ENCODE data around the gene ETV5. TPM values are rescaled to one million over a fixed set of nuclear protein-coding genes. Genes with fewer than 3 reads are reported as not detected.

The ETV5 gene
- total RNA-seq, 4 donors from 2014 or later, result 2.0 to 39.8 (median 13.8) TPM

DNA sequence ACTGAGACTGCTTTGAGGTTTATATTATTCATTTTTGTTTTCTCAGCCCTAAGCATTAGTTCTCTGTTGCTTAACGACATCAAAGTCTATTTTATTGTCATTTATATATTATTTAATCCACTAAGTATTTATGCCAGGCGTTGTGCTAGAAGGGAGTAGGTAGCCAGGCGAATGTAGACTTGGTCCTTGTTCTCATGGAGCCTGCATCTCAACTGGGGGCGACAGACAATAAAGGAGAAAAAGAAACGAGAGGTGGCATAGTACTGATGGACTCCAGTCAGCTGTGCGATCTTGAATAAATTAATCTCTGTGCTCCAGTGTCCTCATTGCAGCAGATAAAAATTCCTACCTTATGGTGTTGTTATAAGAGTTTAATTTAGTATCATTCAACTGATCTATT is 49.7 kb downstream of the ETV5 start:
- H3K36me3 ChIP-seq, result no peaks in the 10 kb centered on the region
- H3K9me3 ChIP-seq, result no peaks in the 10 kb centered on the region
- H3K4me1 ChIP-seq, result no peaks in the 10 kb centered on the region
- H3K27ac ChIP-seq, result no peak overlapping the region
- TF ChIP-seq, protein P1, sequence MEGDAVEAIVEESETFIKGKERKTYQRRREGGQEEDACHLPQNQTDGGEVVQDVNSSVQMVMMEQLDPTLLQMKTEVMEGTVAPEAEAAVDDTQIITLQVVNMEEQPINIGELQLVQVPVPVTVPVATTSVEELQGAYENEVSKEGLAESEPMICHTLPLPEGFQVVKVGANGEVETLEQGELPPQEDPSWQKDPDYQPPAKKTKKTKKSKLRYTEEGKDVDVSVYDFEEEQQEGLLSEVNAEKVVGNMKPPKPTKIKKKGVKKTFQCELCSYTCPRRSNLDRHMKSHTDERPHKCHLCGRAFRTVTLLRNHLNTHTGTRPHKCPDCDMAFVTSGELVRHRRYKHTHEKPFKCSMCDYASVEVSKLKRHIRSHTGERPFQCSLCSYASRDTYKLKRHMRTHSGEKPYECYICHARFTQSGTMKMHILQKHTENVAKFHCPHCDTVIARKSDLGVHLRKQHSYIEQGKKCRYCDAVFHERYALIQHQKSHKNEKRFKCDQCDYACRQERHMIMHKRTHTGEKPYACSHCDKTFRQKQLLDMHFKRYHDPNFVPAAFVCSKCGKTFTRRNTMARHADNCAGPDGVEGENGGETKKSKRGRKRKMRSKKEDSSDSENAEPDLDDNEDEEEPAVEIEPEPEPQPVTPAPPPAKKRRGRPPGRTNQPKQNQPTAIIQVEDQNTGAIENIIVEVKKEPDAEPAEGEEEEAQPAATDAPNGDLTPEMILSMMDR (IDR thresholded peaks at IDR 0.05), result no peak
- no peak for TF ChIP-seq POLR2A (IDR thresholded peaks at IDR 0.05)
- H3K4me3 ChIP-seq, result no peak overlapping the region
- intact Hi-C loops (cut with DNase I; ENCODE audit: low total_unique reads), result no loop called here
- no peak for DNase-seq
- H3K27me3 ChIP-seq, result no peaks in the 10 kb centered on the region

- H3K27ac ChIP-seq, result no peak overlapping the region
- no peaks in the 10 kb centered on the region for H3K27me3 ChIP-seq
- DNase-seq, result no peak
- no peaks in the 10 kb centered on the region for H3K36me3 ChIP-seq
- TF ChIP-seq POLR2A (IDR thresholded peaks at IDR 0.05), result no peak
- TF ChIP-seq, protein P1 (IDR thresholded peaks at IDR 0.05), result no peak
- intact Hi-C loops (cut with DNase I; ENCODE audit: low total_unique reads), result no loop called here
- no peaks in the 10 kb centered on the region for H3K4me1 ChIP-seq
- no peak overlapping the region for H3K4me3 ChIP-seq
- no peaks in the 10 kb centered on the region for H3K9me3 ChIP-seq
These were observed 50.7 kb downstream of the ETV5 start for GRCh38 chr3:186058225-186058624.

- no peaks in the 10 kb centered on the region for H3K9me3 ChIP-seq
- no peak overlapping the region for H3K4me3 ChIP-seq
- no peak for TF ChIP-seq POLR2A (IDR thresholded peaks at IDR 0.05)
- TF ChIP-seq, protein P1 (IDR thresholded peaks at IDR 0.05), result no peak
- no peaks in the 10 kb centered on the region for H3K27me3 ChIP-seq
- intact Hi-C loops (cut with DNase I; ENCODE audit: low total_unique reads), result no loop called here
- no peak for DNase-seq
- H3K36me3 ChIP-seq, result no peaks in the 10 kb centered on the region
- H3K4me1 ChIP-seq, result no peaks in the 10 kb centered on the region
- no peak overlapping the region for H3K27ac ChIP-seq
These were observed 51.3 kb downstream of the ETV5 start for GRCh38 chr3:186057594-186057993.

DNA sequence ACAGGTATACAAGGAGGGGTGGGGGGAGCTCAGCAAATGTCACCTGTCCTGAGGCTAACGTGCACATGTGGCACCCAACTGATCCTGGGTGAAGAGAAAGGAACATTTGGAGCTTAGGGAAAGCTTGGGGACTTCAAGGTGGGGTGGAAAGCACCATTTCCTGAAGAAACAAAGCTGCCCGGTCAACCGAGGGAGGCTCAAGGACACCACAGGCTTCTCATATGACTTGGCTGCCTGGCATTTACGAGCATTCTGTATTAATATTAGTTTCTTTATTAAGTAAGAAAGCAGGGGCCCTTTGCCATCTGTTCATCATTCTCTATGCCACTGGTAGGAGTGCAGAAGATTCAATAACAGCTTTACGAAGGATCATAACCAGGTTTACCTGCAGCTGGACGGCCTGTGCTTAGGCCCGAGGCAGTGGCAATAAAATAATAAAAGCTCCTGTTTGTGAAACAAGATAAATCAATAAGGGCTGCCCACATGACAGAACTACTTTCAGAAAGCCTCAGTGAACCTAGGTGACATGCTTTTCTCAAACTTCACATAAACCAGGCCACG is 54.0 kb downstream of the ETV5 start:
- DNase-seq, result no peak
- H3K36me3 ChIP-seq, result no peaks in the 10 kb centered on the region
- H3K4me1 ChIP-seq, result no peaks in the 10 kb centered on the region
- no peaks in the 10 kb centered on the region for H3K27me3 ChIP-seq
- no peak overlapping the region for H3K27ac ChIP-seq
- no peak overlapping the region for H3K4me3 ChIP-seq
- no peaks in the 10 kb centered on the region for H3K9me3 ChIP-seq
- TF ChIP-seq, protein P1 (IDR thresholded peaks at IDR 0.05), result no peak
- TF ChIP-seq POLR2A (IDR thresholded peaks at IDR 0.05), result no peak
- intact Hi-C loops (cut with DNase I; ENCODE audit: low total_unique reads), result no loop called here

GRCh38 chr3:186053954-186054791 is 54.7 kb downstream of the ETV5 start:
- intact Hi-C loops (cut with DNase I; ENCODE audit: low total_unique reads), result no loop called here
- no peaks in the 10 kb centered on the region for H3K36me3 ChIP-seq
- H3K27me3 ChIP-seq, result no peaks in the 10 kb centered on the region
- no peaks in the 10 kb centered on the region for H3K9me3 ChIP-seq
- H3K4me3 ChIP-seq, result no peak overlapping the region
- DNase-seq, result no peak
- H3K4me1 ChIP-seq, result no peaks in the 10 kb centered on the region
- H3K27ac ChIP-seq, result no peak overlapping the region
- no peak for TF ChIP-seq POLR2A (IDR thresholded peaks at IDR 0.05)
- TF ChIP-seq, protein P1 (IDR thresholded peaks at IDR 0.05), result no peak

Data from uterus (tissue), 4 donors.